ES-I3 (cell line): ENCODE measurements around the gene CHTOP.

Experiments used
- H3K36me3 ChIP-seq: 2 replicates; pipeline ENCODE4 v1.6.1; 2013; ENCODE audit warnings: mild to moderate bottlenecking, low read length, control low read depth, moderate library complexity; ENCODE audit not compliant: insufficient read depth
- H3K4me1 ChIP-seq: 2 replicates; pipeline ENCODE4 v1.6.1; 2013; ENCODE audit warnings: mild to moderate bottlenecking, control low read depth, low read length; ENCODE audit not compliant: insufficient read depth
- H3K9ac ChIP-seq: 2 replicates; pipeline ENCODE4 v1.6.1; 2013; ENCODE audit warnings: low read depth, mild to moderate bottlenecking, low read length, moderate library complexity
- H3K9me3 ChIP-seq: 2 replicates; pipeline ENCODE4 v1.6.1; 2013; ENCODE audit warnings: mild to moderate bottlenecking, low read length, moderate library complexity; ENCODE audit not compliant: control insufficient read depth, insufficient read depth

The CHTOP gene

DNA sequence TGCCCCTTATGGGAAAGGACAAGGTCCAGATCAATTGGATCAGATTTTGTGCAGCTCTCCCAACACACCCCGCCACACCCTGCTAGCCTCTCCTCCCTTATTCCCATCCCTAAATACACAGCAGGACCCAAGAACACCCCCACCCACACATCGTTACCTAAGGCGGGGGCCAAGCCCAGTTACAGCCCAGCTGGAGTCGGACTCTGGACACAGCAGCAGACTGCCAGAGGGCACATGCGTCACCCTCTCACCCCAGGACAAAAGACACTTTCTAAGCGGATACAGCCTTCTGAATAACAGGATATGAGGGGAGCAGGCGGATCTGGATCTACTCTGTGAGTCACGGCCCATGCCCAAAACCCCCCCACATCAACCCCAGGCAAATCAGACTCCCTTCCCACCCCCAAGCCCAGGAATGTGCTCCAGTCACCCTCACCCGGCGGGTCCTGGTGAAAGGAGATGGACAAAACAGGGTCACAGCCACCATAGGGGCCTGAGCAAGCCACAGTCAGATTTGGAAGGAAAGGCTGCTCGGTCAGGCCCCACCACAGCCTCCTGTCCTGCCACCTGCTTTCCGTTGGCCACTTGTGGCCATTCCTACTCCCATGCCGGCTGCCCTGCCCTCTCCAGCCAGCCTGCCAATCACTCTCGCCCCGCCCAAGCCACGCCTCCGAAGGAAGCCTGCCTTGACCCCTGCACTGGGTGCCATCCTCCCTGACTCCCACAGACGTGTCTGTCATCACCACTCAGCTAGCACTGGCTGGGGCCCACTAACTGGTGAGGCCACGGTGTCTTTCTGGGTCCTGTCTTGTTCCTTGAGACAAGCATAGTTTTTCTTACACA, 24.9 kb upstream of the CHTOP start:
- peaks cover 31% of the 10 kb centered on the region for H3K4me1 ChIP-seq
- H3K36me3 ChIP-seq: no peaks in the 10 kb centered on the region
- peak overlapping the region; percentile 46; the same call in 1 of the 2 replicates for H3K9ac ChIP-seq
- H3K9me3 ChIP-seq: no peaks in the 10 kb centered on the region

DNA sequence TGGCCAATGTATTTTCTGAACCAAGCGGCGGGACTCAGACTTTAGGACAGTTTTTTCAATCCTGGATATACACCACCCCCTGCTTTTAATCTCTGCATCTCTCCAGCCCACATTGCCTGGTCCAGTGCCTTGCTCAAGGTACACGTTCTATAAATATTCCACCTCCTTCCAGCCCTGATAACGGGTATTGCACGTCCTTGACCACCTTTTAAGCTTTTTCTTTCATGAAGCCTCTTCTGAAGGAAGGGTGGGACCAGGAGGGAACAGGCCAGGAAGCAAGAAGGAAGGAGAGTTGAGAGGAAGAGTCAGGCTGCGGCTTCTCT, 24.3 kb upstream of the CHTOP start:
- Histone ChIP-seq H3K36me3 (no peaks in the 10 kb centered on the region), H3K4me1 (peaks cover 31% of the 10 kb centered on the region), H3K9ac (peak overlapping the region; percentile 46; the same call in 1 of the 2 replicates), H3K9me3 (no peaks in the 10 kb centered on the region)

DNA sequence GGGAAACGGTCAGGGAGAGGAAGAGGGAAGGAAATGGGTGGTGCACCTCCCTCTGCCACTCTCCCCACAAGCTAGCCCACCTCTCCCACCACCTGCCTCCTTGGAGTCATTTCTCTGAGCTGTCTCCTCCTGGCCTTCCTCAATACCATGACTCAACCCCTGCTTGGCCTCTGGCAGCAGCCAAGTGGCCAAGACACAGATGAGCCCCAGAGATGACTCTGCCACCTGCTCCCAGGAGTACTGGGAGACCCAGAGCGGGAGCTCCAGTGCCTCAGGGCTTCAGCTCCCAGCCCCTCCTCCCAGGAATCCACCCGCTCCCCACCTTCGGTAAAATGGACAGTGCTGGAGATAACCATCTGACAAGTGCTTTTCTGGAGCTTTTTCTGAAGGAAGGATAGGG, 23.5 kb upstream of the CHTOP start:
- Histone ChIP-seq H3K9me3 (no peaks in the 10 kb centered on the region), H3K4me1 (peaks cover 31% of the 10 kb centered on the region), H3K9ac (no peak overlapping the region), H3K36me3 (no peaks in the 10 kb centered on the region)

DNA sequence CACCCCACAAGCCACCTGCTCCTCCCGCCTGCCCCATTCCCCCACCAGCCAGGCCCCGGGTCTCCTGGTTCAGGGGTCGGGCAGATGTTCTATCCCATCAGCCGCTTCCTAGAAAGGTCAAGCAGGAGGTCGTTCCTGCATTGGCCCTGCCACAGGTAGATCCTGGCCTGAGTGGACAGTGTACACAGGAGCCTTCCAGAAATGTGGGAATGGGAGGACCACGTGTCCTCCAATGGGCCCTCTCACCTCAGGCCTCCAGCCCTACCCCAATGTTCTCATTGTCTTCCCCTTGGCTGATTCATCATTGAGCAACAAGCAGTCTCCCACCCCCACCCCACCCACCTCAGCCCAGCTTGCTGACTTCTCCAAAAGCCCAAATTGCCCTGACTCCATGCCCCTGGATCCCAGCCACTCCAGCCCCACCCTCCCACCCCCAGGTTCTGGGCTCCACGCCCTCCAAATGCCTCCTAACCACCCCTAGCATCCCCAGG, 23.0 kb upstream of the CHTOP start:
- peaks cover 35% of the 10 kb centered on the region for H3K4me1 ChIP-seq
- H3K9ac ChIP-seq: no peak overlapping the region
- no peaks in the 10 kb centered on the region for H3K9me3 ChIP-seq
- no peaks in the 10 kb centered on the region for H3K36me3 ChIP-seq

DNA sequence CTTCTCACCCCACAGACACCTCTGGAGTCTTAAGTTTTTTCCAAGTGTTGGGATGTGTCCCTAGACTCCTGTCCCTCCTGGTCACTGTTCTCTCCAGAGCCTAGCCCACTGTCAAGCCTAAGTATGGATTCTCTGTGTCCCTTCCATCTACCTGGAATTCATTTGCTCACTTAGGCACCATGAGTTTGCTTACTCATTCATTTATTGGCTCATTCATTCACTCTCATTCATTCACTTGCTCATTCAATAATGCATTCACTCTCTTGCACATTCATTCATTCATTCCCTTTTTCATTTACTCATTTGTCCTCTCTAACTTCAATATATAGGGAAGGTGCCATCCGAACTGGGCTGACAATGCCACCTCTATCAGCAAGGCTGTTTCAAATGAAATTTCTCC, 22.5 kb upstream of the CHTOP start:
- H3K36me3 ChIP-seq: no peaks in the 10 kb centered on the region
- H3K9me3 ChIP-seq: no peaks in the 10 kb centered on the region
- H3K9ac ChIP-seq: peak overlapping the region; percentile 58; the same call in 1 of the 2 replicates
- peaks cover 39% of the 10 kb centered on the region for H3K4me1 ChIP-seq

DNA sequence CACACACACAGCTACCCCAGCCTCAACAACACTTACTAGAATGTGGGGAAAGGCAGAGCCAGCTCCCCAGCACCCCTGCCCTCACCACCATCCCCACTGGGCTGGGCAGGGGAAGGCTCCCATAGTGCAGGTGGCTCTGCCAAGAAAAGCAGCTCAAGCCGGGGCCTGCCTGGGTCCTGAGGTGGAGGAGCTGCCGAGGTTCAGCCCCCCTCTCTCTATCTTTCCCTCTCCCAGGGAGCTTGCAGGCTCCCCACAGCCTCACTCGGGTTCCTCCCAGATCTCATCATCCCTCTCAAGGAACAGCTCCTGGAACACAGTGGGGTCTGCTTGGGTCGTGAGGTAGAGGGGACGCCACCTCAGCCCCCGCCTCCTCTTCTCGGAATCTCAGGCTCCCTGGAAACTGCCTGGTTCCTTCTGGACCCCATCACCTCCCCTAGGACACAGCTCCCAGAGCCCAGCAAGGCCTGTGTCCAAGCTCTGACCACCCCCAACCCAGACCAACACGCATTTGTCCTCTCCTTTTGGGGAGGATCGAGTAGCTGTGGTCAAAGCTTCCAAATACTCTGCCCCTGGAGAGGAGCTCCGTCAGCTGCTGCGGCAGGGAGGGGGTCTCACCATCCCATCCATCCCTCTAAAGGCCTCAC, 21.6 kb upstream of the CHTOP start:
- no peaks in the 10 kb centered on the region for H3K9me3 ChIP-seq
- H3K4me1 ChIP-seq: peaks cover 42% of the 10 kb centered on the region
- no peaks in the 10 kb centered on the region for H3K36me3 ChIP-seq
- peak overlapping the region; percentile 58; the same call in 1 of the 2 replicates for H3K9ac ChIP-seq

DNA sequence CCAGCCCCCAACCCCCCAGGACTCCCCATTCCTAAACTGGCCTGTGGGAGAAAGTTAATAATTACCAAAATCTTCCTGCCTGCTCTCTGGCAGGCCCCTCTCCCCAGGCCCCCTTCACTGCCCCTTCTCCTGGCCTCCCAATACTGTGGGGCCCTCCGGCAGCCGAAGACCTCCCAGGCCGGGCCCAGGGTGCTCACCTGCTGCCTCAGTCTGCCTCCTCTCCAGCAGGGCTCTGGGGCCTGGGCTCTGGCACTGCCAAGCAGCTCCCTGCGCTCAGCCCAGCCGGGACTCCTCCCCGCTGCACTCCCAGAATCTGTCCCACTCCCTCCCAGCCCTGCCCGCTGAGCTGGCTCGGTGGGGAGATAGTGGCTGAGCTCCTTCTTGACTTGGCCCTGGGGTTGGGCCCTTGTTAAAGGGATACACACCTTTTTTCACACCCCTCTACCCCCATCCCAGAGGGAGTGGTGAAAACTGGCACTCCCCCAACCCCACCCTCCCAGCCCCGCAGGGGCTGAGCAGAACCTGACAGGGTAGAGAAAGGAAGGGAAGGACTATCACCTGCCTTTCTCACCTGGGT, 21.0 kb upstream of the CHTOP start, which contains the start of gene S100A16:
Gene S100A16, minus strand, starts transcription at position 383 of the 577 bp plus-strand sequence. CDS start 4,986 bp downstream, outside the sequence.
- Histone ChIP-seq H3K36me3 (no peaks in the 10 kb centered on the region), H3K4me1 (peaks cover 37% of the 10 kb centered on the region), H3K9me3 (no peaks in the 10 kb centered on the region), H3K9ac (peak within 1 kb of the TSS; percentile 58; the same call in 1 of the 2 replicates)

DNA sequence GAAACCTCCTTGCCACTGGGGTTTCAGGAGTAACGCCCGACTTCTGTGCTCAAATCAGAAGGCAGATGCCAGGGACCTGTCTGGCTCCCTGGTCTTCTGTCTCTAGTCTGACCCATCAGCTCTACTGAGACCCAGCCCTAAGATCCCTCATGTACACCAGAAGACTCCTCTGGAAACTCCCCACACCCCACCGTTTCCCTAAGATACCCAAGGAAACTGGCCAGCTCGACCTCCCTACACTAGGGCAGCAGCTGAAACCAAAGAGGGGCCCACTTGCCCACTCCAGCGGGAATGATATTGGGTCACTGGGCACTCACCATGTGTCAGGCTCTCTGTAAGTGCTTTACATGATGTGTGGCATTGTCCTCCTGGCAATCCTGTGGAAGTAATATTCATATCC, 20.5 kb upstream of the CHTOP start:
- peaks cover 34% of the 10 kb centered on the region for H3K4me1 ChIP-seq

DNA sequence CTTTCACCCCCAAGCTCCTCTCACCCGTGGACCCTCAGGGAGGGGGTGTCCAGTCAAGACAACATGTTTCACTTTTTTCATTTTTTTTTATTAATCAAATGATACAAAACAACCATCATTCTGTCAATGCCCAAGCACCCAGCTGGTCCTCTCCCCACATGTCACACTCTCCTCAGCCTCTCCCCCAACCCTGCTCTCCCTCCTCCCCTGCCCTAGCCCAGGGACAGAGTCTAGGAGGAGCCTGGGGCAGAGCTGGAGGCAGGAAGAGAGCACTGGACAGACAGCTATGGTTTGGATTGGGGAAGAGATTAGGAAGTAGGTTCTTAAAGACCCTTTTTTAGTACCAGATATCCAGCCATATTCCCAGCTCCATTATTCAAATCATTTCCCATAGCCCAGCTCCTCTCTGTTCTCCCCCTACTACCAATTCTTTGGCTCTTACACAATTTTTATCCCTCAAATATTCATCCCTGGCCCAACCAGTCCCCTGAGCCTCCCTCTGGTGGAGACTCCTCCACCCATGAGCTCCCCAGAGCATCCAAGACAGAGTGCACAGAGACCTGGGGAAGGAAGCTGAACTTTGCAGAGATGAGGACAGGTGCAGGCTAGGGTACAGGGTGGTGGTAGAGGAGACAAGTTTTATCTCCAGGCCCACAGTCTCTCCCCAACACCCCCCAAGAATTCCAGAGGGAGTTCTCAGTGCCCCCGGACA, 19.5 kb upstream of the CHTOP start:
- Histone ChIP-seq H3K4me1 (peaks cover 33% of the 10 kb centered on the region), H3K9me3 (no peaks in the 10 kb centered on the region), H3K9ac (no peak overlapping the region), H3K36me3 (no peaks in the 10 kb centered on the region; the same call in 1 of the 2 replicates)

More for the DNA sequence above, 20.5 kb upstream of the CHTOP start:
- H3K36me3 ChIP-seq: no peaks in the 10 kb centered on the region
- H3K9me3 ChIP-seq: no peaks in the 10 kb centered on the region
- H3K9ac ChIP-seq: 0 out of 2 replicates have a peak overlapping the region, but pooled peaks have one; percentile 58

DNA sequence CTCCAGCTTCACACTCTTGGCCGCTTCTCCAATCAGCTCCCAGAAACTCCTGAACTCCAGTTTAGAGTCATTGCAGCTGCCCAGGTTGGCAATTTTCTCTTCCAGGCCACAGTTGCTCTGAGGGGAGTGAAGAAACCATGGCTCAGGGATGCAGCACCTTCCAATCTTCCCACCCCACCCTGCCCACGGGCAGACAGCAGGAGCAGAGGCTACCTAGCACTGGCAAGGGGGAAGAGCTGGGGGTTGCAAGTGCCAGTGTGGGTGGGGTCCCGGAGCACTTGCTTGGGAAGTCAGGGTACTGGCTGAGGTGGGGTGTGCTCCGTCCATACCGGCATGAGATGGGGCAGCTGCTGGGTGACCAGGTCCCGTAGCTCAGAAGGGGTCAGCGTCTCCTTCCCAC, 19.0 kb upstream of the CHTOP start:
- peaks cover 27% of the 10 kb centered on the region for H3K4me1 ChIP-seq
- no peaks in the 10 kb centered on the region; the same call in 1 of the 2 replicates for H3K36me3 ChIP-seq
- no peak overlapping the region for H3K9ac ChIP-seq
- no peaks in the 10 kb centered on the region for H3K9me3 ChIP-seq

DNA sequence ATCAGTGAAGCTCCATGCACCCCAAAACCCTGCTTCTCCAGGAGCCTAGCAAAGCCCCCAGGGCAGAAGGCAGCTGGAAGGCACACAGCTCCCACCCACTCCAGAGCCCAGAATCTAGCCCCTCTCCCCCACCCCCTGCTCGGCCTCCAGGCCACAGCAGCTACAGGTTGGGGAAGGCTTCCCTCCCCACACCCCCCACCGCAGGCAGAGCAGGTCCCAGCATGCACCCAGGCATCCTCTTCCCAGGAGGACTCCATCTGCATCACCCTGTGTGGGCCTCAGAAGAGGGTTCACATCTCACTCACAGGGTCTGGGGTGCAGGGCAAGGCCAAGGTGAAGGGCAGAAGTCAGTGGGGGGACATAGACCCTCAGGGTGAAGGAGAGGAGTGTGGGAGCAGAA, 18.5 kb upstream of the CHTOP start:
- Histone ChIP-seq H3K9me3 (no peaks in the 10 kb centered on the region), H3K4me1 (peaks cover 22% of the 10 kb centered on the region; the same call in 1 of the 2 replicates), H3K9ac (no peak overlapping the region), H3K36me3 (no peaks in the 10 kb centered on the region; the same call in 1 of the 2 replicates)

DNA sequence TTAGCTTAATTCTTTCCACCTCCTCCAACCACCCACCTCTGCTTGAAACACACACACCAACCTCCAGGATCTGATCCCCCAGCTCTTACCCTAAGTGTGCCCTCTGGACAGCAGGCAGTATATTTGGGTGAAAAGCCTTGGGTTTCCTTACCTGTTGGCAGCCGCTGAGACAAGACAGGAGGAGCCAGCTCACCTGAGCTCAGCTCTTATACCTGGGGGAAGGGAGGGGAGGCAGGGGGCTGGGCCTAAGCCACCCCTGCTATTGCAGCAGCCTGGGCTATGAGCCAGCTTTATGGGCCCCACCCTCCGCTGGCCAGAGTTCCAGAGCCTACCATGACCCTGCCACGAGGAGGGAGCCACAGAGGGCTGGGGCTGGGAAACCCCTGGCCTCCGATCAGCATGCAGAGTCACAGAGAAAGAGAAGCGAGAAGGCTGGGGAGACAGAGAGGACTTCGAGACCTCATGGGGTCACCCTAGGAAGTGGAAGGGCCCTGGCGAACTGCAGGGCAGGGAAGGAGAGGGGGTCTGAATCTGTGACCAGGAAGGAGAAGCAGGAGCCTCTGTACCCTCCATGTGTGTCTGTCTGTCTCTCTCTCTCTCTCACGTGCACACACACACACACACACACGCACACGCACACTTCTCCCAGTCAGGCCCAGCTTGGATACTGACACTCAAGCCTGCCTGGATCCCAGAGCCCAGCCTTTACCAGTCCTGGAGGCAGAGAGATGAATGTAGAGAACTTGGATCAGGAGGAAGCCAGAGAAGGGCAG, 17.5 kb upstream of the CHTOP start, which contains the start of gene S100A14:
Gene S100A14, minus strand, starts transcription at position 182 of the 773 bp plus-strand sequence. CDS start 467 bp downstream, outside the sequence.
- no peaks in the 10 kb centered on the region for H3K9me3 ChIP-seq
- peaks cover 20% of the 10 kb centered on the region; the same call in 1 of the 2 replicates for H3K4me1 ChIP-seq
- no peaks in the 10 kb centered on the region; the same call in 1 of the 2 replicates for H3K36me3 ChIP-seq
- no peak within 1 kb of the TSS for H3K9ac ChIP-seq

DNA sequence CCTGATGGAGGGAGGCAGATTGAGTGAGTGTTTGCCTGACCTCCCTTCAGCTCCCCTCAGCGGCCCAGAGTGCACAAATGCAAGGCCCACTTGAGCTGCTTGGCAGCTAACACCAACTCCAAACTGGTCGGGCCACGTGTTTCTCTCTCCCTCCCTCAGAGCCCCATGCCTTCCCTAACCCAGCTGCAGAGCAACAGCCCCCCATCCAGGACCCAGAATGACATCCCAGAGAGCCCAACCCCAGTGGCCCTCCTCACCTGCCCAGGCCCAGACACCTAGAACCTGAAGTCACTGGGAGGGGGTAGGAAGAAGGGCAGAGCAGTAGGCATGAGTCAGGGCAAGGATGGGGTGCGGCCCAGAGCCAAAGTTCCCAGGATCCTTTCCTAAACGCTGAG, 17.0 kb upstream of the CHTOP start:
- no peak overlapping the region for H3K9ac ChIP-seq
- H3K4me1 ChIP-seq: peaks cover 15% of the 10 kb centered on the region; the same call in 1 of the 2 replicates
- no peaks in the 10 kb centered on the region; the same call in 1 of the 2 replicates for H3K36me3 ChIP-seq

More for the DNA sequence above, 17.0 kb upstream of the CHTOP start:
- no peaks in the 10 kb centered on the region for H3K9me3 ChIP-seq
